Glutamatergic neuron (in vitro differentiated cells): ENCODE data around the gene PCNT. TPM values are rescaled to one million over a fixed set of nuclear protein-coding genes. Genes with fewer than 3 reads are reported as not detected.
A peak's percentile ranks its signal among the peaks of the same experiment; 100 is the strongest.

Experiments used
- DNase-seq: peaks from one replicate; pipeline ENCODE4 v3.0.0; 2022
- H3K27ac Mint-ChIP-seq: one replicate; pipeline ENCODE4 v1.8.0; 2020; ENCODE audit warnings: mild to moderate bottlenecking, mixed read lengths, inconsistent platforms; ENCODE audit not compliant: unreplicated experiment
- H3K27me3 Mint-ChIP-seq: one replicate; pipeline ENCODE4 v1.8.0; 2020; ENCODE audit warnings: mild to moderate bottlenecking, moderate library complexity, mixed read lengths, inconsistent platforms; ENCODE audit not compliant: unreplicated experiment
- H3K36me3 Mint-ChIP-seq: one replicate; pipeline ENCODE4 v1.8.0; 2020; ENCODE audit warnings: mild to moderate bottlenecking, mixed read lengths, inconsistent platforms; ENCODE audit not compliant: unreplicated experiment
- H3K4me1 Mint-ChIP-seq: one replicate; pipeline ENCODE4 v1.8.0; 2020; ENCODE audit warnings: mild to moderate bottlenecking, low read depth, mixed read lengths, inconsistent platforms; ENCODE audit not compliant: unreplicated experiment
- H3K4me3 Mint-ChIP-seq: one replicate; pipeline ENCODE4 v1.8.0; 2020; ENCODE audit warnings: mild to moderate bottlenecking, mixed read lengths, inconsistent platforms; ENCODE audit not compliant: unreplicated experiment
- H3K9me3 Mint-ChIP-seq: one replicate; pipeline ENCODE4 v1.8.0; 2020; ENCODE audit warnings: mild to moderate bottlenecking, moderate library complexity, mixed read lengths, inconsistent platforms; ENCODE audit not compliant: unreplicated experiment
- CTCF ChIP-seq: fragments of 200-600 bp; sonication (generic); IDR thresholded peaks from one replicate; pipeline ENCODE4 v1.5.0; 2021; ENCODE audit not compliant: partially characterized antibody, unreplicated experiment
- total RNA-seq: library from RNA; stranded (reverse); fragmentation: NEBNext Ultra II Directional; extraction: Animal tissue kit (Norgen Biotek cat#: 25700); gene quantifications from one replicate; pipeline ENCODE4 v1.2.1, GENCODE V29; 2021; ENCODE audit not compliant: unreplicated experiment

Gene PCNT
- total RNA-seq, 1 donor from 2014 or later: 117 TPM

GRCh38 chr21:46392921-46393320, 69.0 kb downstream of the PCNT start:
- no peak for TF ChIP-seq CTCF
- DNase-seq: no peak
- Mint-ChIP-seq H3K27ac (peak overlapping the region; percentile 100), H3K4me3 (peak overlapping the region; percentile 46), H3K9me3 (peaks cover 14% of the 10 kb centered on the region), H3K36me3 (no peaks in the 10 kb centered on the region), H3K4me1 (peaks cover 21% of the 10 kb centered on the region), H3K27me3 (peaks cover 2% of the 10 kb centered on the region)

GRCh38 chr21:46393451-46393940, 69.5 kb downstream of the PCNT start:
- peaks cover 16% of the 10 kb centered on the region for H3K9me3 Mint-ChIP-seq
- DNase-seq: no peak
- TF ChIP-seq CTCF: no peak
- peaks cover 21% of the 10 kb centered on the region for H3K4me1 Mint-ChIP-seq
- H3K4me3 Mint-ChIP-seq: no peak overlapping the region
- H3K27ac Mint-ChIP-seq: peak overlapping the region; percentile 100
- H3K27me3 Mint-ChIP-seq: peaks cover 2% of the 10 kb centered on the region
- no peaks in the 10 kb centered on the region for H3K36me3 Mint-ChIP-seq

GRCh38 chr21:46393941-46394594, 70.1 kb downstream of the PCNT start:
- Mint-ChIP-seq H3K27me3 (peaks cover 2% of the 10 kb centered on the region), H3K27ac (peak overlapping the region; percentile 100), H3K36me3 (no peaks in the 10 kb centered on the region), H3K4me1 (peaks cover 21% of the 10 kb centered on the region), H3K9me3 (peaks cover 17% of the 10 kb centered on the region), H3K4me3 (peak overlapping the region; percentile 75)
- no peak for DNase-seq
- no peak for TF ChIP-seq CTCF

GRCh38 chr21:46394595-46395104, 70.7 kb downstream of the PCNT start:
- DNase-seq: no peak
- Mint-ChIP-seq H3K36me3 (no peaks in the 10 kb centered on the region), H3K4me3 (peak overlapping the region; percentile 75), H3K27ac (peak overlapping the region; percentile 100), H3K27me3 (peaks cover 2% of the 10 kb centered on the region), H3K9me3 (peaks cover 17% of the 10 kb centered on the region), H3K4me1 (peaks cover 21% of the 10 kb centered on the region)
- no peak for TF ChIP-seq CTCF

GRCh38 chr21:46397211-46397905, 73.4 kb downstream of the PCNT start:
- no peak overlapping the region for H3K27ac Mint-ChIP-seq
- peaks cover 2% of the 10 kb centered on the region for H3K27me3 Mint-ChIP-seq
- peaks cover 10% of the 10 kb centered on the region for H3K9me3 Mint-ChIP-seq
- TF ChIP-seq CTCF: no peak
- H3K4me3 Mint-ChIP-seq: no peak overlapping the region
- no peak for DNase-seq
- peaks cover 17% of the 10 kb centered on the region for H3K4me1 Mint-ChIP-seq
- no peaks in the 10 kb centered on the region for H3K36me3 Mint-ChIP-seq
